H1 (cell line): Measurements from ENCODE around the gene USP36. TPM values are rescaled to one million over a fixed set of nuclear protein-coding genes. Genes with fewer than 3 reads are reported as not detected.

ENCODE experiments used
- CBX8 ChIP-seq: fragments of 300-800, 300-1000 bp; sonication (generic); IDR thresholded peaks from 2 replicates; pipeline ENCODE4 v1.7.1; 2016; ENCODE audit warnings: low read depth, low read length, borderline replicate concordance
- CTBP2 ChIP-seq: IDR thresholded peaks from 2 replicates; pipeline ENCODE4 v1.7.0; 2011; ENCODE audit warnings: borderline replicate concordance, mild to moderate bottlenecking, moderate library complexity, mixed read lengths, low read length; ENCODE audit not compliant: insufficient read depth, insufficient read length
- JUN ChIP-seq: IDR thresholded peaks from 2 replicates; pipeline ENCODE4 v1.6.1; 2011; ENCODE audit warnings: low read depth, mild to moderate bottlenecking, improper control_type of control experiment, low read length
- JUND ChIP-seq: IDR thresholded peaks from 2 replicates; pipeline ENCODE4 v1.6.1; 2011; ENCODE audit warnings: mild to moderate bottlenecking, improper control_type of control experiment, low read length
- NRF1 ChIP-seq: IDR thresholded peaks from 2 replicates; pipeline ENCODE4 v1.6.1; 2011; ENCODE audit warnings: mild to moderate bottlenecking, low read depth, low read length, improper control_type of control experiment
- POLR2AphosphoS5 ChIP-seq: IDR thresholded peaks from 2 replicates; pipeline ENCODE4 v1.6.1; 2011; ENCODE audit warnings: low read depth, low read length
- SIN3A ChIP-seq, 2 experiments: IDR thresholded peaks in 1 of 2; conservative IDR thresholded peaks in 1 of 2; 2 replicates each; pipeline ENCODE4 v1.6.1; 2011 to 2012; ENCODE audit warnings: low read length in 2 of 2, improper control_type of control experiment in 1 of 2, low read depth in 1 of 2, mild to moderate bottlenecking in 1 of 2
- polyA plus RNA-seq, 7 experiments: library from polyadenylated mRNA; depleted of rRNA in 3 of 7; stranded (reverse) in 5 of 7; unstranded in 2 of 7; fragments of >200 nt in 5 of 7; fragments of 200-250 nt in 2 of 7; gene quantifications; 1 replicate in 5 of 7; 2 replicates in 1 of 7; 4 replicates in 1 of 7; pipeline versions ENCODE4 v1.2.1 to v1.2.3, GENCODE V29; 2011 to 2013; ENCODE audit warnings: missing spikeins in 2 of 7, mixed read lengths in 2 of 7
- total RNA-seq: library from RNA; stranded (reverse); fragmentation: NEBNext Ultra II Directional; extraction: Animal tissue kit (Norgen Biotek cat#: 25700); gene quantifications from 2 replicates; pipeline ENCODE4 v1.2.1, GENCODE V29; 2021

Gene USP36
- total and polyA plus RNA-seq, 2 of the 8 experiments (the other 6 are each of a cell fraction or from before 2014, with no cell fraction given) = 40.7 to 67.7 TPM

- TF ChIP-seq SIN3A (conservative IDR thresholded peaks at IDR 0.05 in 1 of 2, IDR thresholded peaks at IDR 0.05 in 1 of 2; ENCODE audit: low read depth in 1 of 2, low read length in 2 of 2) (no peak), CTBP2 (no peak), CBX8 (no peak), JUN (no peak), POLR2AphosphoS5 (no peak), JUND (no peak), NRF1 (no peak)
Observed at GRCh38 chr17:78872486-78872885, 31.9 kb upstream of the USP36 start (continued).
